ENCODE data around the gene TACC2. TPM values are rescaled to one million over a fixed set of nuclear protein-coding genes. Genes with fewer than 3 reads are reported as not detected.

TACC2 gene
- total and polyA plus RNA-seq, 3 experiments from 2014 or later: not detected

GRCh38 chr10:122124342-122124741 is 135.4 kb downstream of the TACC2 start:
- Mint-ChIP-seq H3K4me1 (no peaks in the 10 kb centered on the region), H3K9me3 (peaks cover 0 to 2% (median 0%) of the 10 kb centered on the region in 5 donors), H3K27me3 (peaks cover 4 to 11% of the 10 kb centered on the region in 2 donors), H3K4me3 (no peak overlapping the region), H3K36me3 (no peaks in the 10 kb centered on the region), H3K27ac (no peak overlapping the region)
- Histone ChIP-seq H3K27me3 (ENCODE audit: insufficient read depth, low read length, poor library complexity, severe bottlenecking) (no peaks in the 10 kb centered on the region), H3K4me1 (ENCODE audit: insufficient read depth, low read length) (no peaks in the 10 kb centered on the region), H3K36me3 (ENCODE audit: insufficient read depth, low read length) (no peaks in the 10 kb centered on the region), H3K4me3 (ENCODE audit: low read length) (no peak overlapping the region), H3K9me3 (ENCODE audit: low read length) (no peaks in the 10 kb centered on the region), H3K27ac (ENCODE audit: low read depth, low read length) (no peak overlapping the region)
- ChIA-PET POLR2A (no interaction called here), CTCF (interaction anchor here (0.7 kb wide), 1 partner anchor 1509 kb away, joined by 3 read pairs; no protein-coding TSS in a partner anchor)
- no peak for DNase-seq

GRCh38 chr10:122124808-122125207 is 135.8 kb downstream of the TACC2 start:
- ChIA-PET CTCF (no interaction called here), POLR2A (no interaction called here)
- no peak overlapping the region for H3K4me3 Mint-ChIP-seq
- Histone ChIP-seq H3K36me3 (ENCODE audit: insufficient read depth, low read length) (no peaks in the 10 kb centered on the region), H3K4me1 (ENCODE audit: insufficient read depth, low read length) (no peaks in the 10 kb centered on the region), H3K27me3 (ENCODE audit: insufficient read depth, low read length, poor library complexity, severe bottlenecking) (no peaks in the 10 kb centered on the region), H3K27ac (ENCODE audit: low read depth, low read length) (no peak overlapping the region), H3K4me3 (ENCODE audit: low read length) (no peak overlapping the region), H3K9me3 (ENCODE audit: low read length) (no peaks in the 10 kb centered on the region)
- no peaks in the 10 kb centered on the region for H3K36me3 Mint-ChIP-seq
- no peaks in the 10 kb centered on the region for H3K4me1 Mint-ChIP-seq
- peaks cover 0 to 2% (median 0%) of the 10 kb centered on the region in 5 donors for H3K9me3 Mint-ChIP-seq
- peaks cover 4 to 16% of the 10 kb centered on the region in 2 donors for H3K27me3 Mint-ChIP-seq
- no peak overlapping the region for H3K27ac Mint-ChIP-seq
- no peak for DNase-seq

- H3K27me3 ChIP-seq (ENCODE audit: insufficient read depth, low read length, poor library complexity, severe bottlenecking): no peaks in the 10 kb centered on the region
- no peaks in the 10 kb centered on the region for H3K9me3 ChIP-seq (ENCODE audit: low read length)
- Mint-ChIP-seq H3K9me3 (peaks cover 0 to 2% (median 0%) of the 10 kb centered on the region in 5 donors), H3K36me3 (no peaks in the 10 kb centered on the region), H3K4me1 (no peaks in the 10 kb centered on the region), H3K4me3 (no peak overlapping the region), H3K27me3 (peaks cover 2 to 19% of the 10 kb centered on the region in 2 donors), H3K27ac (no peak overlapping the region)
- H3K4me3 ChIP-seq (ENCODE audit: low read length): no peak overlapping the region
- CTCF ChIA-PET: no interaction called here
- DNase-seq: no peak
- H3K4me1 ChIP-seq (ENCODE audit: insufficient read depth, low read length): no peaks in the 10 kb centered on the region
- H3K27ac ChIP-seq (ENCODE audit: low read depth, low read length): no peak overlapping the region
- H3K36me3 ChIP-seq (ENCODE audit: insufficient read depth, low read length): no peaks in the 10 kb centered on the region
- POLR2A ChIA-PET: no interaction called here
Measured at GRCh38 chr10:122126763-122127659, 138.0 kb downstream of the TACC2 start.

GRCh38 chr10:122127943-122128342 is 139.0 kb downstream of the TACC2 start:
- DNase-seq: no peak
- Mint-ChIP-seq H3K4me1 (no peaks in the 10 kb centered on the region), H3K27me3 (peaks cover 2 to 19% of the 10 kb centered on the region in 2 donors), H3K4me3 (no peak overlapping the region), H3K9me3 (peaks cover 0 to 2% (median 0%) of the 10 kb centered on the region in 5 donors), H3K27ac (no peak overlapping the region), H3K36me3 (no peaks in the 10 kb centered on the region)
- CTCF ChIA-PET: no interaction called here
- POLR2A ChIA-PET: no interaction called here
- Histone ChIP-seq H3K4me3 (ENCODE audit: low read length) (no peak overlapping the region), H3K36me3 (ENCODE audit: insufficient read depth, low read length) (no peaks in the 10 kb centered on the region), H3K4me1 (ENCODE audit: insufficient read depth, low read length) (no peaks in the 10 kb centered on the region), H3K27ac (ENCODE audit: low read depth, low read length) (no peak overlapping the region), H3K27me3 (ENCODE audit: insufficient read depth, low read length, poor library complexity, severe bottlenecking) (no peaks in the 10 kb centered on the region), H3K9me3 (ENCODE audit: low read length) (no peaks in the 10 kb centered on the region)

GRCh38 chr10:122128357-122128756 is 139.4 kb downstream of the TACC2 start:
- Mint-ChIP-seq H3K36me3 (no peaks in the 10 kb centered on the region), H3K4me3 (no peak overlapping the region), H3K9me3 (peaks cover 0 to 2% (median 0%) of the 10 kb centered on the region in 5 donors), H3K4me1 (no peaks in the 10 kb centered on the region), H3K27ac (no peak overlapping the region), H3K27me3 (peaks cover 2 to 23% of the 10 kb centered on the region in 2 donors)
- no peak for DNase-seq
- H3K27ac ChIP-seq (ENCODE audit: low read depth, low read length): no peak overlapping the region
- H3K4me1 ChIP-seq (ENCODE audit: insufficient read depth, low read length): no peaks in the 10 kb centered on the region
- ChIA-PET CTCF (no interaction called here), POLR2A (no interaction called here)
- no peaks in the 10 kb centered on the region for H3K27me3 ChIP-seq (ENCODE audit: insufficient read depth, low read length, poor library complexity, severe bottlenecking)
- H3K9me3 ChIP-seq (ENCODE audit: low read length): no peaks in the 10 kb centered on the region
- H3K36me3 ChIP-seq (ENCODE audit: insufficient read depth, low read length): no peaks in the 10 kb centered on the region
- H3K4me3 ChIP-seq (ENCODE audit: low read length): no peak overlapping the region

- Mint-ChIP-seq H3K27ac (no peak overlapping the region), H3K9me3 (peaks cover 0 to 2% (median 0%) of the 10 kb centered on the region in 5 donors), H3K4me3 (no peak overlapping the region), H3K27me3 (peaks cover 2 to 28% of the 10 kb centered on the region in 2 donors), H3K36me3 (no peaks in the 10 kb centered on the region), H3K4me1 (no peaks in the 10 kb centered on the region)
- DNase-seq: no peak
- Histone ChIP-seq H3K4me1 (ENCODE audit: insufficient read depth, low read length) (no peaks in the 10 kb centered on the region), H3K36me3 (ENCODE audit: insufficient read depth, low read length) (no peaks in the 10 kb centered on the region), H3K27me3 (ENCODE audit: insufficient read depth, low read length, poor library complexity, severe bottlenecking) (no peaks in the 10 kb centered on the region), H3K4me3 (ENCODE audit: low read length) (no peak overlapping the region), H3K9me3 (ENCODE audit: low read length) (no peaks in the 10 kb centered on the region), H3K27ac (ENCODE audit: low read depth, low read length) (no peak overlapping the region)
- CTCF ChIA-PET: no interaction called here
- POLR2A ChIA-PET: no interaction called here
Measured at GRCh38 chr10:122130474-122131110, 141.6 kb downstream of the TACC2 start.

GRCh38 chr10:122132331-122132755 is 143.4 kb downstream of the TACC2 start:
- CTCF ChIA-PET: no interaction called here
- peaks cover 0 to 2% (median 0%) of the 10 kb centered on the region in 5 donors for H3K9me3 Mint-ChIP-seq
- H3K27me3 ChIP-seq (ENCODE audit: insufficient read depth, low read length, poor library complexity, severe bottlenecking): no peaks in the 10 kb centered on the region

GRCh38 chr10:122132882-122133565 is 144.1 kb downstream of the TACC2 start:
- peaks cover 0 to 23% of the 10 kb centered on the region in 2 donors for H3K27me3 Mint-ChIP-seq
- Histone ChIP-seq H3K27me3 (ENCODE audit: insufficient read depth, low read length, poor library complexity, severe bottlenecking) (no peaks in the 10 kb centered on the region), H3K36me3 (ENCODE audit: insufficient read depth, low read length) (no peaks in the 10 kb centered on the region), H3K4me3 (ENCODE audit: low read length) (no peak overlapping the region), H3K9me3 (ENCODE audit: low read length) (no peaks in the 10 kb centered on the region), H3K27ac (ENCODE audit: low read depth, low read length) (no peak overlapping the region), H3K4me1 (ENCODE audit: insufficient read depth, low read length) (no peaks in the 10 kb centered on the region)
- no peaks in the 10 kb centered on the region for H3K4me1 Mint-ChIP-seq
- H3K9me3 Mint-ChIP-seq: peaks cover 0 to 2% (median 0%) of the 10 kb centered on the region in 5 donors
- H3K4me3 Mint-ChIP-seq: no peak overlapping the region
- ChIA-PET CTCF (no interaction called here), POLR2A (no interaction called here)
- no peak for DNase-seq
- no peaks in the 10 kb centered on the region for H3K36me3 Mint-ChIP-seq
- H3K27ac Mint-ChIP-seq: no peak overlapping the region

More at GRCh38 chr10:122132331-122132755, 143.4 kb downstream of the TACC2 start:
- H3K4me1 ChIP-seq (ENCODE audit: insufficient read depth, low read length): no peaks in the 10 kb centered on the region
- H3K36me3 ChIP-seq (ENCODE audit: insufficient read depth, low read length): no peaks in the 10 kb centered on the region
- POLR2A ChIA-PET: no interaction called here
- H3K27ac ChIP-seq (ENCODE audit: low read depth, low read length): no peak overlapping the region
- H3K36me3 Mint-ChIP-seq: no peaks in the 10 kb centered on the region
- peaks cover 0 to 28% of the 10 kb centered on the region in 2 donors for H3K27me3 Mint-ChIP-seq
- no peak overlapping the region for H3K4me3 Mint-ChIP-seq
- DNase-seq: no peak
- no peak overlapping the region for H3K27ac Mint-ChIP-seq
- no peaks in the 10 kb centered on the region for H3K4me1 Mint-ChIP-seq
- no peaks in the 10 kb centered on the region for H3K9me3 ChIP-seq (ENCODE audit: low read length)
- no peak overlapping the region for H3K4me3 ChIP-seq (ENCODE audit: low read length)

Data from CD8-positive, alpha-beta memory T cell (primary cell).